HG02588 (cell line): ENCODE measurements around the gene ZNF526.

ENCODE experiments used
- ATAC-seq: cut with Tn5 transposase; IDR thresholded peaks from one replicate; pipeline ENCODE4 v1.9.1; 2021; ENCODE audit warnings: mild to moderate bottlenecking, moderate library complexity; ENCODE audit not compliant: unreplicated experiment

ZNF526 gene

DNA sequence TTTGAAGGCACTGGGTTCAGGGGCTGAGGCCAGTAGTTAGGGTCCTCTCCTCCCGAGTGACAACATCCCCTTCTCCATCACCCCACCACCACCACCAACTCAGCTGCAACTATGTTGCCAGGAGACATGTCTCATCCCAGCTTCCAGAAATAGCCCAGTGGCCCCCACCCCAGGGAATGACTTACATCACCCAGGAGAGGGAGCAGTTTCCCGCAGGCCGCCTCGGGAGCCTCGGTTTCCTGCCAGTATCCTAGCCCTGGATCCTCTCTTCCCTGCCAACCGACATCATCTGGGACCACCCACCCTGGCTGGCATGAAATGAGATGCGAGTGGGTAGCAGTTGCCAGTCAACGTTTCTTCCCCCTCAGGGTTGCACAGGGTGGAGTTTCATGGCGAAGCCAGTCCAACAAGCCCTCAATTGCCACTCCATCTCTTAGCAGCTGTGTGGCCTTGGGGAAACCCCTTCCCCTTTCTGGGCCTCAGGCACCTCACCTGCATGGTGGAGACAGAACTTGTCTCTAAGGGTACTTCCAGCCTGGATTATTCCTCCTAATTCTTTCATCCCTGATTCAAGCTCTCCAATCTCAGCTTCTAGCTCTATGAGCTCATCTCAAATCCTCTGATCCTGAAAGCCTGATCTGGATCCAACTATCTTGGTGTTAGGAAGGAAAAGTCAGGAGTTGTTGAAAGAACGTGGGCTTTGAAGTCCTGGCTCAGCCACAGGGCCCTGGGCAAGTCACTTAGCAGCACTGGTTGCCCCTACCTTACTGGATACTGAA, 26.2 kb downstream of the ZNF526 start:
- no peak for ATAC-seq

- no peak for ATAC-seq
These were observed 27.0 kb downstream of the ZNF526 start for GRCh38 chr19:42246922-42247639.

GRCh38 chr19:42247640-42248199, 27.6 kb downstream of the ZNF526 start:
- no peak for ATAC-seq

DNA sequence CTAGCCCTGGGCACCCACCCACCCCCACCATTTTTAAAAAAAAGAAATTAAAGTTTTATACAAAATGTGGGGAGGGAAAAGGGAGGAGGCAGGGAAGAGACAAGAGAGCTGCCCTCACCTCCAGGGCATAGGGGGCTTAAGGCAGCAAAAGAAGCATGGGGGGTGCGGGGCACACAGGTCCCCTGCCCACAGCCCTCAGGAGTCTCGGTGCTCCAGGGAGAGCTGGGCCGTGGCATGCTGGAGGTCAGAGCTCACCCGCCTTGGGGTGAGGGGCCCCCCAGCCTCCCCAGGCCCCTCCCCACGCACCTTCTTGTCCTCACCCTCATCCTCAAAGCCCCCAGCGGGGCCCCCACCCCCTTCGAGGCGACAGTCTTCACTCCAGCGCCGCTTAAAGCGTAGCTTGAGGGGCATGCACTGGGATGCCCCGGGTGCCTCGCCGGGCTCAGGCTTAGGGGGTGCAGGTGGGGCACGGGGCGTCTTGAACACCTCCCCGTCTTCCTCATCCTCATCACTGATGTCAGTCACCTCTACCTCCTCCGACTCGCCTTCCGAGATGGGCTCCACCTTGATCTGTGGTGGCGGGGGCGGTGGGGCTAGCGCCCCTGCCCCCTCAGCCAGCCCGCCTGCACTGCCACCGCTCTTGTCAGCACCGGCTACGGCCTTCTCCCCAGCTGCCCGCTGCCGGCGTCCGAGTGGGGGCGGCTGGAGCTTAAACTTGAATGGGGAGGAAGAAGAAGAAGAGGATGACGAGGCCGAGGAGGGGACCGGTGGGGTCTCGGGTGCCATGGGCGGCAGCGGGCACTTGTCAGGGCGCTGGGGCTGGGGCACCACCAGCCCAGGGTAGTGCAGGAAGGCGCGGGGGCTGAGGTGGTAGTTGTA, 28.4 kb downstream of the ZNF526 start:
- no peak for ATAC-seq

- ATAC-seq, result no peak
These were observed 29.1 kb downstream of the ZNF526 start for GRCh38 chr19:42249149-42249750.

GRCh38 chr19:42249769-42250168, 29.7 kb downstream of the ZNF526 start:
- no peak for ATAC-seq

DNA sequence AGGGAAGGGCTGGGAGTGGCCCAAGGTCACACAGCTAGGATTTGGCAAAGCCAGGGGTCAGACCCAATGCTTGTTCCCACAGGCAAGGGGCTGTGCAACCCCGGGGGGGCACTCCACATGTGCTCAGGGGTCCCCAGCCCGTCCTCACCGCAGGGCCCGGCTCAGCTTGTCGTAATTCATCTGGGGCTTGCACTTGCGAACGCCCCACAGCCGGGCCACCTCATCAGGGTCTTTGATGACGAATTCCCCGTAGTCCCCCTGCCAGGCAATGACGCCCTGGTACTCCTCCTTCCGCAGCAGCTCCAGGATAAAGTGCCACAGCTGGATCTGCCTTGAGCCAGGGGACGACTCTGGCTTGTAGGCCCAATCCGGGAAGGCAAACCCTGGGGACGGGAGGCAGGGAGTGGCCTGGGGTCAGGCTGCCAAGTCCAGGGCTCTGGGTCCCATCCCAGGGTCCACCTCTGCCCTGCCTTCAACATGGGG, 30.1 kb downstream of the ZNF526 start:
- no peak for ATAC-seq

DNA sequence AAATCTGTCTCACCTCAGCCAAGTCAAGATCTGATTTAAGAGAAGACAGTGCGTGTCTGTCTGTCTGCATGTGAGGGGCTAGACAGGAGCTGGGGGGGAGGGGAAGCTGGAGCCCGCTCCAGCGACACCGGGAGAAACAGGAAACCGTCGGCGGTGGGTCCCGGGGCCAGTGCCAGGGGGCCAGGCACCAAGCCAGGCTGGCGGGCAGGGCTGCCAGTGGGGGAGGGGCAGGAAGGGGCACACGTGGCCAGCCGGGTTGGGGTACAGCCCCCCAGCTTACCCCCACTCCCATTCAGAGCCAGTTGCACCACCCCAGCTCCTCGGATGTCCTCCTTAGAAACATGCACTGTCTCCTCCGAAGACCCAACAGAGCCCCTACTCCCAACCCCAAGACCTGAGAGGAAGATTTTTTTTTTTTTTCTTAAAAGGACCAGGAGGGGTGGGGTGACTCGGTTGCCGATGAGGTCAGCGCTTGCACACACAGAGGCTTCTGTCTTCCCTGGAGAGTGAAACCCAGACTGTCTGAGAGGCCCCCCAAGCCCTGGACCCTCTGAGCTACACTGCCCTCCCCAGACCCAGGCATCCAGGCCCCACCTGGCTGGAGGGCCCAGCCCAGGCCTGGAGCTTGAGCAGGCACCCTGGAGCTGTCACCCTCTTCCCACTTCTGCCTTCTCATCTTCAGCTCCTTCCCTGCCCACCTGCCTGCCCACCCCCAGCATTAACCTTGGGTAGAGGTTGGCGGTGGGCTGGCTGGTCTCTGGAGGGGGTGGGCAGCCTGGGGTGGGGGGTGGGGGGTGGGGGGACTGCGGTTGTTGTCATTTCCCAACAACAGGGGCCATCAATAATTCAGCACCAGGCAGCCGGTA, 30.8 kb downstream of the ZNF526 start:
- no peak for ATAC-seq

GRCh38 chr19:42251572-42252358, 31.7 kb downstream of the ZNF526 start:
- ATAC-seq, result no peak

- no peak for ATAC-seq
These were observed 32.5 kb downstream of the ZNF526 start for GRCh38 chr19:42252365-42253244.

GRCh38 chr19:42253245-42254088, 33.4 kb downstream of the ZNF526 start:
- peak; percentile 7 for ATAC-seq

GRCh38 chr19:42254089-42254849, 34.2 kb downstream of the ZNF526 start:
- peak; percentile 28 for ATAC-seq

- ATAC-seq, result peak; percentile 61
These were observed 35.0 kb downstream of the ZNF526 start, which contains the start of gene ERF for GRCh38 chr19:42254850-42255765. ERF (minus strand) TSS chr19:42255128; CDS start chr19:42254999, 129 bp downstream.

- ATAC-seq, result no peak
These were observed 35.9 kb downstream of the ZNF526 start for GRCh38 chr19:42255766-42256745.
